Osteocyte (in vitro differentiated cells): ENCODE results near the gene HCFC2. TPM values are rescaled to one million over a fixed set of nuclear protein-coding genes. Genes with fewer than 3 reads are reported as not detected.
"Not testable (repeated sequence)": the region's sequence is repeated elsewhere in the genome, so short reads cannot be mapped to it uniquely, and the experiment has no call there.

Experiments used
- DNase-seq: peaks from one replicate; pipeline ENCODE4 v3.0.0; 2021; ENCODE audit warnings: mixed read lengths; ENCODE audit not compliant: unreplicated experiment; ENCODE audit errors: extremely low spot score
- H3K27ac Mint-ChIP-seq: one replicate; pipeline ENCODE4 v1.8.0; 2021; ENCODE audit warnings: mild to moderate bottlenecking, mixed read lengths; ENCODE audit not compliant: unreplicated experiment
- H3K27me3 Mint-ChIP-seq: one replicate; pipeline ENCODE4 v1.8.0; 2021; ENCODE audit warnings: mixed read lengths; ENCODE audit not compliant: unreplicated experiment
- H3K36me3 Mint-ChIP-seq: one replicate; pipeline ENCODE4 v1.8.0; 2021; ENCODE audit warnings: mixed read lengths; ENCODE audit not compliant: unreplicated experiment
- H3K4me1 Mint-ChIP-seq: one replicate; pipeline ENCODE4 v1.8.0; 2021; ENCODE audit warnings: mixed read lengths; ENCODE audit not compliant: unreplicated experiment
- H3K4me3 Mint-ChIP-seq: one replicate; pipeline ENCODE4 v1.8.0; 2021; ENCODE audit warnings: mild to moderate bottlenecking, moderate library complexity, mixed read lengths; ENCODE audit not compliant: unreplicated experiment
- H3K9me3 Mint-ChIP-seq: one replicate; pipeline ENCODE4 v1.8.0; 2021; ENCODE audit warnings: mixed read lengths; ENCODE audit not compliant: unreplicated experiment
- total RNA-seq: library from RNA; stranded (reverse); gene quantifications from 2 replicates; pipeline ENCODE4 v1.2.1, GENCODE V29; 2021
- TF ChIP-seq, protein P1 (sequence below): fragments of 200-600 bp; sonication (generic); IDR thresholded peaks from 2 replicates; pipeline ENCODE4 v1.5.0; 2021; ENCODE audit warnings: antibody characterized with exemption, mild to moderate bottlenecking, moderate library complexity

Gene HCFC2
- total RNA-seq, 1 donor from 2014 or later: 21.3 TPM

DNA sequence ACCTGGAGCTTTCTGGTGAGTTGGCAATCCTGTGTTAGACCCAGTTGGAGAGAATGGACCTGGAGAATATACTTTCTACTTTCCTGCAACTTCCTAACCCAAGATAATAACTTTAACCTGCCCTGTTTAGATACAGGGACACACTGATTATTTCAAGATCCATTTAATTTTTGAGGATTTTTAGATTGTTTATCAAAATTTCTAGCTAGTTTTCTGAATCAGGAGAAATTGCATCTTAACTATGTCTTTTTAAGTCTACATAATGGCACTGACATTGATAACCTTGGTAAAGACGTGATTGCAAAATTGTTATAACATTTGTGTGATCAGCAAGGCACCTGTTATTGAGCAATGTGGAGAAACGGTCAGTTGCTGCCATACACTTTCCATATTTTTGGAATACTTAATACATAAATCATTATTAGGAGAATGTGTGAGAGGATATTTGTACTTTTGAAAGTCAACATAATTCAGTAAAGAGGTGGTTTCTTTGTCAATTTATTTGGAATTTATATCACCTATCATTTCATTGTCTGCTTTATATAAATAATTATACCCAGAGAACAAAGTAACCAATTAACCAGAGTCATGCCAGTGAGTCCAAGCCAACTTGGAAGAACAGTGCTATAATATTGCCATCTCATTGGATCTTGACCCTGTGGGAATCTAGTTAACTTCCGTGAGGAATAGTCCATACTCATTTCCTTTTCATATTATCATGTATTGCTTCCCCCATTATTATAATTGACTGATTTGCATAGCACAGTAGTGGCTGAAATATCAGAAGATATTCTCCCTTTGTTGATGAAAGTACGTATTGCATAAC is 45.3 kb downstream of the HCFC2 start:
- no peak for DNase-seq
- Mint-ChIP-seq H3K36me3 (peaks cover 7% of the 10 kb centered on the region), H3K9me3 (no peaks in the 10 kb centered on the region), H3K27me3 (no peaks in the 10 kb centered on the region), H3K27ac (no peak overlapping the region), H3K4me1 (peaks cover 4% of the 10 kb centered on the region), H3K4me3 (no peak overlapping the region)
- TF ChIP-seq, protein P1, sequence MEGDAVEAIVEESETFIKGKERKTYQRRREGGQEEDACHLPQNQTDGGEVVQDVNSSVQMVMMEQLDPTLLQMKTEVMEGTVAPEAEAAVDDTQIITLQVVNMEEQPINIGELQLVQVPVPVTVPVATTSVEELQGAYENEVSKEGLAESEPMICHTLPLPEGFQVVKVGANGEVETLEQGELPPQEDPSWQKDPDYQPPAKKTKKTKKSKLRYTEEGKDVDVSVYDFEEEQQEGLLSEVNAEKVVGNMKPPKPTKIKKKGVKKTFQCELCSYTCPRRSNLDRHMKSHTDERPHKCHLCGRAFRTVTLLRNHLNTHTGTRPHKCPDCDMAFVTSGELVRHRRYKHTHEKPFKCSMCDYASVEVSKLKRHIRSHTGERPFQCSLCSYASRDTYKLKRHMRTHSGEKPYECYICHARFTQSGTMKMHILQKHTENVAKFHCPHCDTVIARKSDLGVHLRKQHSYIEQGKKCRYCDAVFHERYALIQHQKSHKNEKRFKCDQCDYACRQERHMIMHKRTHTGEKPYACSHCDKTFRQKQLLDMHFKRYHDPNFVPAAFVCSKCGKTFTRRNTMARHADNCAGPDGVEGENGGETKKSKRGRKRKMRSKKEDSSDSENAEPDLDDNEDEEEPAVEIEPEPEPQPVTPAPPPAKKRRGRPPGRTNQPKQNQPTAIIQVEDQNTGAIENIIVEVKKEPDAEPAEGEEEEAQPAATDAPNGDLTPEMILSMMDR: peak; percentile 11

DNA sequence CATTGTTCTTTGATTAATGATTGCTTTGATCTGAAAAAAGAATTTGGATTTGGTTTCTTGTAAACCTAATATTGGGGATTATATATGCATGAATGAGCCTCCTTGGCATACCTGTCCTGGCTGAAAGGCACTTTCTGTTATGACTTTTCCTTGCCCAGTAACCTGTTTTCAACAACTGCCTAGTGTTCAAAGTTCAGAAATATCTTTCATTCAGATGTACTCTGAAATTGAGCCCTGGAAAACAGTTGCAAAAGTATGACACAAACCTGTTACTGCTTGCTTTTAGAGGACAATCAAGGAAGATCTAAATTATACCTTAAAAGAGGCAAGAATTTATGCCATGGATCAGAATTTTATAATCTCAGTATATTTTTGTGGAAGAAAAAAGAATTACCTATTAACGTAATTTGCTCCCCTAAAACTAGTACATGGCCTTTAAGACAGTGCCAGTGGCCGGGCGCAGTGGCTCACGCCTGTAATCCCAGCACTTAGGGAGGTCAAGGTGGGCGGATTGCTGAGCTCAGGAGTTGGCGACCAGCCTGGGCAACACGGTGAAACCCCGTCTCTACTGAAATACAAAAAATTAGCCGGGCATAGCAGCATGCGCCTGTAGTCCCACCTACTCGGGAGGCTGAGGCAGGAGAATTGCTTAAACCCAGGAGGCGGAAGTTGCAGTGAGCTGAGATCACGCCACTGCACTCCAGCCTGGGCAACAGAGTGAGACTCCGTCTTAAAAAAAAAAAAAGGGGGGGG is 50.7 kb downstream of the HCFC2 start:
- not testable (repeated sequence) for H3K4me1 Mint-ChIP-seq, DNase-seq, H3K9me3 Mint-ChIP-seq, H3K27ac Mint-ChIP-seq, H3K4me3 Mint-ChIP-seq, H3K27me3 Mint-ChIP-seq
- peaks cover 26% of the 10 kb centered on the region for H3K36me3 Mint-ChIP-seq

DNA sequence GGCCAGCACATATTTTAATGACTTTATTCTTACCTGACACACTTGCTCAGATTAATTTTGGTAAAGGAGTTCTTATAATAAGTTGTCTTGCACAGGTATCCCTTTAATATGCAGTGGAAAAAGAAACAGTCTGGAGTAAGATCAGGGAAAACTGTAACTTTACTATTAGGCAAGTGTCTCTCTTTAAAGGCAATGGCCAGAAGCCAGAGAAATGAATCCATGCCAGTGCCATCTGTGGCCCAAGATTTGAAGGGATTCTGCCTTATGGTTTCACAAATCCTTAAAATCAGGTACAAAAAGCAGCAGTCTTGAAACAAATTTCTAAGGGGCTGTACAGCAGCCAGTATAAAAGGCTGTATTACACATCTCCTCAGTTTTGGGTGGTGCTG is 51.2 kb downstream of the HCFC2 start:
- H3K36me3 Mint-ChIP-seq: peaks cover 29% of the 10 kb centered on the region
- peaks cover 3% of the 10 kb centered on the region for H3K4me1 Mint-ChIP-seq
- peak overlapping the region; percentile 44 for H3K27ac Mint-ChIP-seq
- H3K9me3 Mint-ChIP-seq: no peaks in the 10 kb centered on the region
- H3K27me3 Mint-ChIP-seq: no peaks in the 10 kb centered on the region
- no peak for DNase-seq
- TF ChIP-seq, protein P1: no peak
- H3K4me3 Mint-ChIP-seq: no peak overlapping the region

DNA sequence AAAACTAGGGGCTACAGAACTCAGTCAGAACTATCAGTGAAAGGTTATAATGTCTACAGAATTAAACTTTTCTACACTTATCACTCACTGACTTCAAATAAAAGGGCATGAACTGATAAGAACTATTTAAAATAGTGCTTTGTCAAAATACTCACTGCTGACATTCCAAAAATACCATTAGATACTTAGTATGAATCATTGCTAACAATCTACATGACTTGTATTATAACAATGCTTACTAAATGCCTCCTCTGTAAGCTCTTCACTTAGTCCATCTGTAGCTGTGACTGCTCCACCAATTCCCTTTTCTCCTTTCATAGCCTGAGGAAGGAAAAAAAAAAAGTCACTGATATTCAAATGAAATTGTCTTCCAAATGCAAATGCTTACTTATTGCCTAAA is 56.7 kb downstream of the HCFC2 start:
- Mint-ChIP-seq H3K9me3 (no peaks in the 10 kb centered on the region), H3K36me3 (peaks cover 35% of the 10 kb centered on the region), H3K27me3 (no peaks in the 10 kb centered on the region), H3K27ac (peak overlapping the region; percentile 3), H3K4me1 (peaks cover 17% of the 10 kb centered on the region), H3K4me3 (no peak overlapping the region)
- TF ChIP-seq, protein P1: no peak
- DNase-seq: no peak

DNA sequence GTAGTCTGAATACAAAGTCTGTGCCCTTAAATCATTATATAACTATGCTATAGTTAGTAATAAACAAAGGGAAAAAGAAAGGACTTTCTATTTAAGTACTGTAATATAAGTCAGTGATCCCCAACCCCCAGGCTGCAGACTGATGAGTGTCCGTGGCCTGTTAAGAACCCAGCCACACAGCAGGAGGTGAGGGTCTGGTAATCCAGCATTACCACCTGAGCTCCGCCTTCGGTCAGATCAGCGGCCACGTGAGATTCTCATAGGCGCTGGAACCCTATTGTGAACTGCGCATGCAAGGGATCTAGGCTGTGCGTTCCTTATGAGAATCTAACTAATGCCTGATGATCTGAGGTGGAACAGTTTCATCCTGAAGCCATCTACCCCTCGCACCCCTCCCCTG is 58.0 kb downstream of the HCFC2 start:
- DNase-seq: no peak
- TF ChIP-seq, protein P1: no peak
- no peak overlapping the region for H3K4me3 Mint-ChIP-seq
- no peak overlapping the region for H3K27ac Mint-ChIP-seq
- H3K9me3 Mint-ChIP-seq: no peaks in the 10 kb centered on the region
- H3K27me3 Mint-ChIP-seq: no peaks in the 10 kb centered on the region
- peaks cover 17% of the 10 kb centered on the region for H3K4me1 Mint-ChIP-seq
- peaks cover 43% of the 10 kb centered on the region for H3K36me3 Mint-ChIP-seq
